Pancreas (tissue), 10 donors: ENCODE results near the gene NFATC3. TPM values are rescaled to one million over a fixed set of nuclear protein-coding genes. Genes with fewer than 3 reads are reported as not detected.

Experiments
- ATAC-seq, 4 donors: fragments of 200-7000 bp; cut with Tn5 transposase; one replicate each; pipeline versions ENCODE4 v1.8.0 to v1.9.1; 2020; ENCODE audit warnings: mild to moderate bottlenecking in 4 of 4, moderate library complexity in 4 of 4
- DNase-seq, 6 donors: peaks; one replicate each; pipeline ENCODE4 v3.0.0-alpha.2; 2020
- FAIRE-seq: peaks from 2 replicates; lab custom pipeline; 2012; peaks lifted over from hg19 to GRCh38; lab: Jason Lieb, UNC
- H3K27ac ChIP-seq, 4 donors: fragments of 200-600 bp; sonication (generic); 1 replicate in 3 of 4; 2 replicates in 1 of 4; pipeline versions ENCODE4 v1.5.0 to v1.8.0; 2020
- H3K27me3 ChIP-seq, 4 donors: fragments of 200-600 bp; one replicate each; pipeline ENCODE4 v1.8.0; 2021
- H3K36me3 ChIP-seq, 3 donors: fragments of 200-600 bp; sonication (generic) in 1 of 3; one replicate each; pipeline versions ENCODE4 v1.5.0 to v1.8.0; 2020 to 2021
- H3K4me1 ChIP-seq, 3 donors: fragments of 200-600 bp; one replicate each; pipeline ENCODE4 v1.8.0; 2021
- H3K4me3 ChIP-seq, 4 donors: fragments of 200-600 bp; sonication (generic) in 2 of 4; one replicate each; pipeline versions ENCODE4 v1.5.0 to v1.8.0; 2020 to 2021
- H3K9me3 ChIP-seq, 4 donors: fragments of 200-600 bp; one replicate each; pipeline ENCODE4 v1.8.0; 2021
- CTCF ChIP-seq, 4 donors: fragments of 200-600 bp; sonication (generic) in 3 of 4; IDR thresholded peaks; one replicate each; pipeline versions ENCODE4 v1.5.0 to v1.8.0; 2021; ENCODE audit warnings: antibody characterized with exemption in 4 of 4
- WGBS, 2 donors: extraction: QIAGEN DNeasy Blood & Tissue Kit; methylation state at CpG; one replicate each; pipeline ENCODE4 v1.1.7; 2013; 5-methylcytosine and 5-hydroxymethylcytosine counted together
- intact Hi-C, 3 donors: fragments of 100-400 bp; cut with DNase I; formaldehyde crosslinking; loops; one replicate each; pipeline versions ENCODE4 v1.11.1 to v1.14.2; 2022
- polyA plus RNA-seq, 2 donors: library from polyadenylated mRNA; stranded (reverse); fragments of 200-250 nt; gene quantifications; one replicate each; pipeline ENCODE4 v1.2.3, GENCODE V29; 2013
- total RNA-seq, 6 donors: library from RNA; stranded (reverse); fragmentation: NEBNext Ultra II Directional in 4 of 6; extraction: Animal tissue kit (Norgen Biotek cat#: 25700) in 4 of 6; gene quantifications; one replicate each; pipeline versions ENCODE4 v1.2.1 to v1.2.4, GENCODE V29; 2021 to 2023
- donor health status: healthy with polysubstance abuse.
- donor health status: DM: no; HTN: no; CAD: no; lungs with moderate emphysema.
- donor health status: DM: no; HTN: no; CAD: no.
- donor health status: control.
- donor health status: control.
- donor health status: Bipolar disorder and iron deficiency.
- donor health status: DM: yes; HTN: yes; CAD: no.
- donor health status: DM: no; HTN: no; CAD: no.
- donor health status: DM: no; HTN: no; CAD: no.
- donor health status: DM: yes; HTN: yes; CAD: no.

The NFATC3 gene
- total and polyA plus RNA-seq, 8 donors, result 3.8 to 19.3 (median 12.5) TPM

- Histone ChIP-seq H3K4me1 (no peaks in the 10 kb centered on the region), H3K27ac (no peak overlapping the region), H3K4me3 (no peak overlapping the region), H3K36me3 (no peaks in the 10 kb centered on the region), H3K27me3 (no peaks in the 10 kb centered on the region), H3K9me3 (no peaks in the 10 kb centered on the region)
- DNase-seq (no peak), FAIRE-seq (no peak), ATAC-seq (no peak)
- WGBS, 2 donors, result 87 to 88% methylated on average over 7 of the region's 7 CpGs
- no peak for TF ChIP-seq CTCF (IDR thresholded peaks at IDR 0.05)
- intact Hi-C loops, result no loop called here
Observed at GRCh38 chr16:68046106-68046505, 39.1 kb upstream of the NFATC3 start.

DNA sequence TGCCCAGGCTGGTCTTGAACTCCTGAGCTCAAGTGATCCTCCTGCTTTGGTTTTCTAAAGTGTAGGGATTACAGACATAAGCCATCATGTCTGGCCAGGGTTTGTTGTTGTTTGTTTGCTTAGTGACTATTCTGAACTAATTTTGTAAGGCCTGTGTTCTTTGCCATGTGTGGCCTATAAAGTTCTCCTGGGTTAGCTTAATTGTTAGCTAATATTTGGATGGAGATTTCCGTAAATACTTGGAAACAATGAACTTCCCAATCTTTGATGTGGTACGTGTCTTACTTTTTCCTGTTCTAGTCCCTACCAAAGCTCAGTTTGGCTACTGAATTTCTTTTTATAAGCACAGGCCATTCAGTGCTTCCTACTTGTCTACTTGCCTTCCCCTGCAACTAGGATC lies 37.2 kb upstream of the NFATC3 start:
- no peaks in the 10 kb centered on the region for H3K27me3 ChIP-seq
- DNase-seq (no peak), FAIRE-seq (no peak), ATAC-seq (no peak)
- no peak overlapping the region for H3K4me3 ChIP-seq
- no peaks in the 10 kb centered on the region for H3K4me1 ChIP-seq
- TF ChIP-seq CTCF (IDR thresholded peaks at IDR 0.05), result no peak
- intact Hi-C loops, result no loop called here
- no peak overlapping the region for H3K27ac ChIP-seq
- H3K36me3 ChIP-seq, result no peaks in the 10 kb centered on the region
- H3K9me3 ChIP-seq, result no peaks in the 10 kb centered on the region
- 90% methylated on average over 2 of the region's 2 CpGs for WGBS, 2 donors

DNA sequence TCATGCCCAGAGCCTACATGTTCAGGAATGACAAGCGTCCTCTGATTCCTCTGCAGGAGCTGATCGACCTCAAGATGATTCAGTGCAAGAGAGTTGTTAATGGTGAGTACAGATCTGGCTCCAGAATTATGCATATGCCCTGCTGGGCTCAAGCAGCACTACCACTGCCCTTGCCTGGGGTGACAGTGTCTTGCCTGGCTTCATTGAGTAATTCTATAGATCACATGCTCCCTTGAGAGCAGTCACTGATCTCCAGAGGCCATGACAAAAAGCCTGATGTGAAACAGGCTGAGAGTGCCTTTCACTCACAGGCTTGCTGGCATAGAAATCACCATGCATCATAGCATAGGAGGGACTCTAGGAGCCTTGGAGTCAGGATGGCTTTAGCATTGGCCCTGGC lies 35.7 kb upstream of the NFATC3 start:
- FAIRE-seq, result no peak
- Histone ChIP-seq H3K27ac (no peak overlapping the region), H3K36me3 (peaks cover 0 to 6% (median 0%) of the 10 kb centered on the region in 3 donors), H3K4me1 (no peaks in the 10 kb centered on the region), H3K9me3 (no peaks in the 10 kb centered on the region), H3K27me3 (no peaks in the 10 kb centered on the region), H3K4me3 (no peak overlapping the region)
- WGBS, 2 donors, result 84 to 86% methylated on average over 2 of the region's 2 CpGs
- intact Hi-C loops, result no loop called here
- no peak for ATAC-seq
- DNase-seq, result no peak
- no peak for TF ChIP-seq CTCF (IDR thresholded peaks at IDR 0.05)

GRCh38 chr16:68055395-68055794 lies 29.8 kb upstream of the NFATC3 start:
- Histone ChIP-seq H3K36me3 (peaks cover 0 to 6% (median 0%) of the 10 kb centered on the region in 3 donors), H3K4me3 (no peak overlapping the region)
- no peak for DNase-seq

GRCh38 chr16:68059804-68060203 lies 25.4 kb upstream of the NFATC3 start:
- H3K9me3 ChIP-seq, result no peaks in the 10 kb centered on the region
- no peak for TF ChIP-seq CTCF (IDR thresholded peaks at IDR 0.05)
- H3K27ac ChIP-seq, result no peak overlapping the region
- ATAC-seq (no peak), DNase-seq (no peak), FAIRE-seq (no peak)
- no peaks in the 10 kb centered on the region for H3K27me3 ChIP-seq
- no peak overlapping the region for H3K4me3 ChIP-seq
- H3K4me1 ChIP-seq, result no peaks in the 10 kb centered on the region
- intact Hi-C loops, result no loop called here
- no peaks in the 10 kb centered on the region for H3K36me3 ChIP-seq

More at GRCh38 chr16:68055395-68055794, 29.8 kb upstream of the NFATC3 start:
- H3K4me1 ChIP-seq, result no peaks in the 10 kb centered on the region
- no peak for ATAC-seq
- no peak for TF ChIP-seq CTCF (IDR thresholded peaks at IDR 0.05)
- no peaks in the 10 kb centered on the region for H3K9me3 ChIP-seq
- intact Hi-C loops, result no loop called here
- no peaks in the 10 kb centered on the region for H3K27me3 ChIP-seq
- FAIRE-seq, result no peak
- H3K27ac ChIP-seq, result no peak overlapping the region
- WGBS, 2 donors, result 68 to 83% methylated on average over 3 of the region's 3 CpGs
